Aorta (tissue), 5 donors: Measurements from ENCODE around the gene PNPLA2. TPM values are rescaled to one million over a fixed set of nuclear protein-coding genes. Genes with fewer than 3 reads are reported as not detected.
A peak's percentile ranks its signal among the peaks of the same experiment; 100 is the strongest.

Experiments used
- ATAC-seq: fragments of 200-7000 bp; cut with Tn5 transposase; one replicate; pipeline ENCODE4 v1.9.1; 2022; ENCODE audit warnings: moderate library complexity; ENCODE audit not compliant: low FRiP score
- DNase-seq, 2 donors: peaks; one replicate each; pipeline ENCODE4 v3.0.0-alpha.2; 2020
- H3K27ac ChIP-seq, 2 donors: one replicate each; pipeline ENCODE4 v1.5.1; 2013; ENCODE audit warnings: low read length in 2 of 2, mild to moderate bottlenecking in 2 of 2, moderate library complexity in 2 of 2, control low read depth in 1 of 2, inconsistent platforms in 1 of 2, low read depth in 1 of 2
- H3K27me3 ChIP-seq, 2 donors: one replicate each; pipeline ENCODE4 v1.6.1; 2013; ENCODE audit warnings: control low read depth in 1 of 2, low read length in 1 of 2, mild to moderate bottlenecking in 1 of 2, moderate library complexity in 1 of 2; ENCODE audit not compliant: insufficient read depth in 2 of 2, control insufficient read depth in 1 of 2
- H3K36me3 ChIP-seq, 2 donors: one replicate each; pipeline ENCODE4 v1.6.1; 2013; ENCODE audit warnings: control low read depth in 1 of 2, low read length in 1 of 2, mild to moderate bottlenecking in 1 of 2; ENCODE audit not compliant: insufficient read depth in 2 of 2, control insufficient read depth in 1 of 2
- H3K4me1 ChIP-seq, 2 donors: one replicate each; pipeline ENCODE4 v1.6.1; 2013; ENCODE audit warnings: low read length in 2 of 2, control low read depth in 1 of 2, mild to moderate bottlenecking in 1 of 2, moderate library complexity in 1 of 2; ENCODE audit not compliant: insufficient read depth in 2 of 2, control insufficient read depth in 1 of 2
- H3K4me3 ChIP-seq, 2 donors: one replicate each; pipeline ENCODE4 v1.5.1; 2013; ENCODE audit warnings: low read length in 2 of 2, control low read depth in 1 of 2, mild to moderate bottlenecking in 1 of 2
- H3K9me3 ChIP-seq: one replicate; pipeline ENCODE4 v1.6.1; 2013; ENCODE audit warnings: mild to moderate bottlenecking, low read length; ENCODE audit not compliant: control insufficient read depth
- WGBS, 2 donors: extraction: QIAGEN DNeasy Blood & Tissue Kit; methylation state at CpG; one replicate each; pipeline ENCODE4 v1.1.7; 2013; 5-methylcytosine and 5-hydroxymethylcytosine counted together
- intact Hi-C, 2 donors: fragments of 100-400 bp; cut with DNase I; formaldehyde crosslinking; loops; one replicate each; pipeline versions ENCODE4 v1.14.2 to v1.15.0; 2022
- polyA plus RNA-seq, 2 donors: library from polyadenylated mRNA; stranded (reverse); fragments of 200-250 nt; gene quantifications; one replicate each; pipeline ENCODE4 v1.2.3, GENCODE V29; 2013
- total RNA-seq, 2 donors: library from RNA; stranded (reverse); fragmentation: NEBNext Ultra II Directional; extraction: Animal tissue kit (Norgen Biotek cat#: 25700); gene quantifications; one replicate each; pipeline ENCODE4 v1.2.1, GENCODE V29; 2021
- donor health status: healthy with polysubstance abuse.
- donor health status: Bipolar disorder and iron deficiency.
- donor health status: DM: no; HTN: no; CAD: no.
- donor health status: DM: no; HTN: no; CAD: no.
- donor health status: DM: yes; HTN: yes; CAD: no.

The PNPLA2 gene
- total and polyA plus RNA-seq, 4 donors = 33.7 to 240 (median 118) TPM

- Histone ChIP-seq H3K4me3 (no peak overlapping the region), H3K36me3 (peaks cover 0 to 11% of the 10 kb centered on the region in 2 donors), H3K27me3 (peaks cover 0 to 2% of the 10 kb centered on the region in 2 donors), H3K9me3 (no peaks in the 10 kb centered on the region), H3K4me1 (no peaks in the 10 kb centered on the region), H3K27ac (no peak overlapping the region)
- no peak for ATAC-seq
- WGBS, 2 donors = 76 to 77% methylated on average over 22 of the region's 22 CpGs
- intact Hi-C loops = no loop called here
- no peak for DNase-seq
Observed at GRCh38 chr11:837189-837989, 18.7 kb downstream of the PNPLA2 start.

GRCh38 chr11:837990-838307, 19.2 kb downstream of the PNPLA2 start:
- H3K4me1 ChIP-seq = no peaks in the 10 kb centered on the region
- no peaks in the 10 kb centered on the region for H3K9me3 ChIP-seq
- no peak overlapping the region for H3K4me3 ChIP-seq
- no peak for DNase-seq
- H3K27me3 ChIP-seq = peaks cover 0 to 2% of the 10 kb centered on the region in 2 donors
- no peak for ATAC-seq
- WGBS, 2 donors = 56 to 67% methylated on average over 8 of the region's 8 CpGs
- H3K36me3 ChIP-seq = peaks cover 0 to 11% of the 10 kb centered on the region in 2 donors
- intact Hi-C loops = no loop called here
- no peak overlapping the region for H3K27ac ChIP-seq

GRCh38 chr11:838441-839279, 19.9 kb downstream of the PNPLA2 start:
- peaks cover 0 to 11% of the 10 kb centered on the region in 2 donors for H3K36me3 ChIP-seq
- intact Hi-C loops = no loop called here

GRCh38 chr11:839280-839623, 20.5 kb downstream of the PNPLA2 start:
- WGBS, 2 donors = 73 to 76% methylated on average over 5 of the region's 5 CpGs
- peaks cover 0 to 2% of the 10 kb centered on the region in 2 donors for H3K27me3 ChIP-seq
- no peak overlapping the region for H3K27ac ChIP-seq
- H3K9me3 ChIP-seq = no peaks in the 10 kb centered on the region
- H3K36me3 ChIP-seq = peaks cover 0 to 11% of the 10 kb centered on the region in 2 donors
- no peak for ATAC-seq
- no peak for DNase-seq
- intact Hi-C loops = no loop called here
- H3K4me1 ChIP-seq = no peaks in the 10 kb centered on the region
- no peak overlapping the region for H3K4me3 ChIP-seq

More at GRCh38 chr11:838441-839279, 19.9 kb downstream of the PNPLA2 start:
- Histone ChIP-seq H3K27me3 (peaks cover 0 to 2% of the 10 kb centered on the region in 2 donors), H3K4me1 (no peaks in the 10 kb centered on the region), H3K9me3 (no peaks in the 10 kb centered on the region), H3K4me3 (no peak overlapping the region), H3K27ac (no peak overlapping the region)
- ATAC-seq = no peak
- no peak for DNase-seq
- 36 to 37% methylated on average over 15 to 17 of the region's 17 CpGs for WGBS, 2 donors

GRCh38 chr11:839875-840617, 21.3 kb downstream of the PNPLA2 start:
- intact Hi-C loops = no loop called here
- H3K4me1 ChIP-seq = no peaks in the 10 kb centered on the region
- H3K36me3 ChIP-seq = peaks cover 0 to 11% of the 10 kb centered on the region in 2 donors
- WGBS, 2 donors = 62 to 67% methylated on average over 25 of the region's 25 CpGs
- no peak overlapping the region for H3K27ac ChIP-seq
- H3K27me3 ChIP-seq = peaks cover 0 to 2% of the 10 kb centered on the region in 2 donors
- H3K4me3 ChIP-seq = no peak overlapping the region
- ATAC-seq = no peak
- no peak for DNase-seq
- H3K9me3 ChIP-seq = no peaks in the 10 kb centered on the region

- WGBS, 2 donors = 0% methylated on average over 16 to 27 of the region's 27 CpGs
- ATAC-seq = no peak
- Histone ChIP-seq H3K4me3 (peak overlapping the region; percentile 73 to 87), H3K27me3 (peaks cover 0 to 2% of the 10 kb centered on the region in 2 donors), H3K36me3 (peaks cover 0 to 11% of the 10 kb centered on the region in 2 donors), H3K27ac (peak overlapping the region in 1 of 2 donors; percentile 11), H3K9me3 (no peaks in the 10 kb centered on the region), H3K4me1 (no peaks in the 10 kb centered on the region)
- no peak for DNase-seq
- intact Hi-C loops = no loop called here
Observed at GRCh38 chr11:841981-842369, 23.3 kb downstream of the PNPLA2 start.

GRCh38 chr11:842370-843002, 23.8 kb downstream of the PNPLA2 start, which contains the start of the genes POLR2L and TSPAN4:
TSS of gene POLR2L (minus strand) at chr11:842529. CDS start at chr11:842508, 21 bp downstream.
TSS of gene TSPAN4 (plus strand) at chr11:842852. CDS start at chr11:850305, 7,453 bp downstream.
- Histone ChIP-seq H3K27ac (peak within 1 kb of the TSS in 1 of 2 donors; percentile 30), H3K9me3 (no peaks in the 10 kb centered on the region), H3K4me3 (peak within 1 kb of the TSS; percentile 73 to 87), H3K27me3 (peaks cover 0 to 2% of the 10 kb centered on the region in 2 donors), H3K36me3 (peaks cover 0 to 8% of the 10 kb centered on the region in 2 donors), H3K4me1 (no peaks in the 10 kb centered on the region)
- 0% methylated on average over 75 to 87 of the region's 87 CpGs for WGBS, 2 donors
- intact Hi-C loops = no loop called here
- ATAC-seq = peak; percentile 67
- DNase-seq = peak; percentile 93 to 97
